ENCODE results near the gene ESR1. TPM values are rescaled to one million over a fixed set of nuclear protein-coding genes. Genes with fewer than 3 reads are reported as not detected.

The ESR1 gene
- total and polyA plus RNA-seq, 9 donors, result 6.6 to 44.5 (median 18.5) TPM

- Histone ChIP-seq H3K4me3 (no peak overlapping the region), H3K27me3 (no peaks in the 10 kb centered on the region), H3K9me3 (no peaks in the 10 kb centered on the region), H3K4me1 (ENCODE audit: insufficient read depth) (peaks cover 4% of the 10 kb centered on the region), H3K36me3 (no peaks in the 10 kb centered on the region), H3K27ac (no peak overlapping the region)
- DNase-seq, result no peak
- intact Hi-C loops (cut with DNase I), result loop anchor here in 3 of 4 donors (5.0 to 10.0 kb wide), 2 partner anchors 358 to 360 kb away; no protein-coding TSS in a partner anchor
- WGBS, 3 donors, result 84 to 96% (median 93%) methylated on average over 12 of the region's 12 CpGs
- no peak for TF ChIP-seq EP300 (IDR thresholded peaks at IDR 0.05)
- no peak for TF ChIP-seq POLR2A (IDR thresholded peaks at IDR 0.05)
- no peak for TF ChIP-seq CTCF (IDR thresholded peaks at IDR 0.05)
Observed at GRCh38 chr6:152122434-152122833, 315.0 kb downstream of the ESR1 start.

GRCh38 chr6:152123076-152123475 is 315.6 kb downstream of the ESR1 start:
- no peak for DNase-seq
- H3K9me3 ChIP-seq, result no peaks in the 10 kb centered on the region
- H3K4me1 ChIP-seq (ENCODE audit: insufficient read depth), result peaks cover 2% of the 10 kb centered on the region
- H3K4me3 ChIP-seq, result no peak overlapping the region
- no peaks in the 10 kb centered on the region for H3K36me3 ChIP-seq
- intact Hi-C loops (cut with DNase I), result loop anchor here in 3 of 4 donors (5.0 to 10.0 kb wide), 2 partner anchors 358 to 361 kb away; no protein-coding TSS in a partner anchor
- 83 to 90% (median 89%) methylated on average over 3 of the region's 3 CpGs for WGBS, 3 donors
- TF ChIP-seq CTCF (IDR thresholded peaks at IDR 0.05), result no peak
- TF ChIP-seq EP300 (IDR thresholded peaks at IDR 0.05), result no peak
- no peak for TF ChIP-seq POLR2A (IDR thresholded peaks at IDR 0.05)
- no peaks in the 10 kb centered on the region for H3K27me3 ChIP-seq
- no peak overlapping the region for H3K27ac ChIP-seq

GRCh38 chr6:152124429-152125074 is 317.1 kb downstream of the ESR1 start:
- intact Hi-C loops (cut with DNase I), result loop anchor here in 3 of 4 donors (5.0 to 10.0 kb wide), 3 partner anchors 360 to 432 kb away; no protein-coding TSS in a partner anchor
- TF ChIP-seq POLR2A (IDR thresholded peaks at IDR 0.05), result no peak
- peak; percentile 53 to 86 (median 69) for TF ChIP-seq CTCF (IDR thresholded peaks at IDR 0.05)
- no peak overlapping the region for H3K4me3 ChIP-seq
- no peaks in the 10 kb centered on the region for H3K9me3 ChIP-seq
- 39 to 53% (median 49%) methylated on average over 3 of the region's 3 CpGs for WGBS, 3 donors
- H3K36me3 ChIP-seq, result no peaks in the 10 kb centered on the region
- H3K4me1 ChIP-seq (ENCODE audit: insufficient read depth), result peaks cover 8% of the 10 kb centered on the region
- H3K27me3 ChIP-seq, result no peaks in the 10 kb centered on the region
- H3K27ac ChIP-seq, result no peak overlapping the region
- DNase-seq, result no peak

GRCh38 chr6:152127432-152128165 is 320.1 kb downstream of the ESR1 start:
- H3K27me3 ChIP-seq, result no peaks in the 10 kb centered on the region
- intact Hi-C loops (cut with DNase I), result loop anchor here in 2 of 4 donors (5.0 to 10.0 kb wide), 2 partner anchors 363 to 435 kb away; no protein-coding TSS in a partner anchor
- no peaks in the 10 kb centered on the region for H3K36me3 ChIP-seq
- H3K9me3 ChIP-seq, result no peaks in the 10 kb centered on the region
- TF ChIP-seq CTCF (IDR thresholded peaks at IDR 0.05) (no peak), POLR2A (IDR thresholded peaks at IDR 0.05) (no peak), EP300 (IDR thresholded peaks at IDR 0.05) (no peak)
- no peak overlapping the region for H3K27ac ChIP-seq
- WGBS, 3 donors, result 83 to 94% (median 87%) methylated on average over 8 of the region's 8 CpGs
- H3K4me3 ChIP-seq, result no peak overlapping the region
- H3K4me1 ChIP-seq (ENCODE audit: insufficient read depth), result peaks cover 9% of the 10 kb centered on the region
- DNase-seq, result no peak
